Endothelial cell of umbilical vein (primary cell): ENCODE measurements around the gene ATP10B. TPM values are rescaled to one million over a fixed set of nuclear protein-coding genes. Genes with fewer than 3 reads are reported as not detected.

Source experiments
- BruUV-seq: library from RNA; stranded (reverse); fragments of 400-500 nt; replicated peaks from 2 replicates; lab custom pipeline; 2021; lab: Mats Ljungman, UMichigan
- CTCF ChIA-PET: fragments of 300-600, 350-600 bp; sonication (Branson Sonifier 250); formaldehyde crosslinking; loops from one replicate; lab custom pipeline; 2021; ENCODE audit warnings: antibody characterized with exemption, inconsistent platforms; lab: Charles Lee
- POLR2A ChIA-PET: fragments of 300-600, 350-600 bp; sonication (Branson Sonifier 250); formaldehyde crosslinking; loops from one replicate; lab custom pipeline; 2021; ENCODE audit warnings: antibody characterized with exemption, inconsistent platforms; lab: Charles Lee
- DNase-seq: peaks from one replicate; pipeline ENCODE4 v3.0.0-alpha.2; 2011; ENCODE audit warnings: low read depth, low spot score
- FAIRE-seq: peaks from 2 replicates; lab custom pipeline; 2011; peaks lifted over from hg19 to GRCh38; lab: Jason Lieb, UNC
- H2AFZ ChIP-seq: 2 replicates; pipeline ENCODE4 v1.6.0; 2012; ENCODE audit warnings: low read depth, low read length, control low read depth, inconsistent platforms
- H3K27ac ChIP-seq: 2 replicates; pipeline ENCODE4 v1.5.1; 2011; ENCODE audit warnings: low read depth, mild to moderate bottlenecking, control low read depth, low read length, moderate library complexity; ENCODE audit not compliant: insufficient read depth
- H3K27me3 ChIP-seq, 2 experiments: 2 replicates each; pipeline versions ENCODE4 v1.6.0 to v1.6.1; 2011; ENCODE audit warnings: low read length in 2 of 2, mixed read lengths in 1 of 2; ENCODE audit not compliant: control insufficient read depth in 2 of 2, insufficient read depth in 2 of 2
- H3K36me3 ChIP-seq, 2 experiments: 2 replicates in 1 of 2; 3 replicates in 1 of 2; pipeline ENCODE4 v1.5.1; 2011; ENCODE audit warnings: low read length in 2 of 2, mild to moderate bottlenecking in 1 of 2, moderate library complexity in 1 of 2; ENCODE audit not compliant: control insufficient read depth in 2 of 2, insufficient read depth in 2 of 2; ENCODE audit errors: extremely low read depth in 1 of 2
- H3K4me1 ChIP-seq: 3 replicates; pipeline ENCODE4 v1.5.1; 2011; ENCODE audit warnings: mild to moderate bottlenecking, low read length; ENCODE audit not compliant: control insufficient read depth, insufficient read depth; ENCODE audit errors: extremely low read depth
- H3K4me2 ChIP-seq: 2 replicates; pipeline ENCODE4 v1.6.1; 2011; ENCODE audit warnings: low read length, control low read depth, mixed read lengths; ENCODE audit not compliant: insufficient read depth
- H3K4me3 ChIP-seq, 3 experiments: fragments of 200-600 bp in 1 of 3; sonication (generic), shearing (Covaris generic) in 1 of 3; replicated peaks in 1 of 3; 2 replicates each; pipeline ENCODE4 v1.5.1; 2011 to 2016; ENCODE audit warnings: control low read depth in 3 of 3, low read length in 3 of 3, mild to moderate bottlenecking in 2 of 3, inconsistent platforms in 1 of 3, low read depth in 1 of 3, moderate library complexity in 1 of 3; ENCODE audit not compliant: insufficient read depth in 1 of 3
- H3K79me2 ChIP-seq: 2 replicates; pipeline ENCODE4 v1.6.0; 2012; ENCODE audit warnings: low read length, inconsistent platforms; ENCODE audit not compliant: control insufficient read depth, insufficient read depth
- H3K9ac ChIP-seq: replicated peaks from 2 replicates; pipeline ENCODE3; 2011; ENCODE audit warnings: low read length, control low read depth; ENCODE audit not compliant: insufficient read depth; ENCODE audit errors: extremely low read depth
- H3K9me1 ChIP-seq: replicated peaks from 3 replicates; pipeline ENCODE4 v1.6.0; 2011; ENCODE audit warnings: mild to moderate bottlenecking, low read length; ENCODE audit not compliant: control insufficient read depth, insufficient read depth; ENCODE audit errors: extremely low read depth
- H3K9me3 ChIP-seq: replicated peaks from 2 replicates; pipeline ENCODE4 v1.5.1; 2012; ENCODE audit warnings: low read length, inconsistent platforms; ENCODE audit not compliant: control insufficient read depth, insufficient read depth
- H4K20me1 ChIP-seq: replicated peaks from 2 replicates; pipeline ENCODE3; 2011; ENCODE audit warnings: mild to moderate bottlenecking, low read length; ENCODE audit not compliant: control insufficient read depth, insufficient read depth; ENCODE audit errors: extremely low read depth
- EZH2 ChIP-seq: IDR thresholded peaks from 2 replicates; pipeline ENCODE4 v1.6.1; 2012; ENCODE audit warnings: borderline replicate concordance, low read depth, mild to moderate bottlenecking, moderate library complexity, low read length, inconsistent platforms; ENCODE audit not compliant: severe bottlenecking
- FOS ChIP-seq: IDR thresholded peaks from 2 replicates; pipeline ENCODE4 v1.6.1; 2011; ENCODE audit warnings: mild to moderate bottlenecking, low read length, moderate library complexity, borderline replicate concordance; ENCODE audit not compliant: insufficient read depth
- GATA2 ChIP-seq: IDR thresholded peaks from 2 replicates; pipeline ENCODE4 v1.7.0; 2011; ENCODE audit warnings: low read depth, mild to moderate bottlenecking, moderate library complexity, mixed read lengths, low read length; ENCODE audit not compliant: insufficient read length, insufficient read depth
- JUN ChIP-seq: IDR thresholded peaks from 2 replicates; pipeline ENCODE4 v1.6.1; 2011; ENCODE audit warnings: borderline replicate concordance, low read depth; ENCODE audit not compliant: insufficient read length, insufficient read depth
- MAX ChIP-seq: IDR thresholded peaks from 2 replicates; pipeline ENCODE4 v1.6.1; 2011; ENCODE audit not compliant: insufficient read depth, insufficient read length
- MYC ChIP-seq: IDR thresholded peaks from one replicate; pipeline ENCODE4 v1.6.1; 2011; ENCODE audit warnings: mild to moderate bottlenecking, low read depth, low read length
- POLR2A ChIP-seq: IDR thresholded peaks from 2 replicates; pipeline ENCODE4 v1.6.1; 2012; ENCODE audit warnings: low read depth, mild to moderate bottlenecking, control low read depth, low read length
- POLR2AphosphoS5 ChIP-seq: IDR thresholded peaks from 2 replicates; pipeline ENCODE4 v1.6.1; 2012; ENCODE audit warnings: low read depth, mild to moderate bottlenecking, control low read depth, low read length, moderate library complexity; ENCODE audit not compliant: insufficient read depth
- dilution Hi-C: fragments of 300-500 bp; cut with MboI; formaldehyde crosslinking; loops from one replicate; pipeline ENCODE4 v1.15.0; 2019; ENCODE audit warnings: low sequenced_read_pairs; ENCODE audit not compliant: extremely low pct_ligation_motif_present
- intact Hi-C: fragments of 100-400 bp; cut with micrococcal nuclease; formaldehyde crosslinking; loops from one replicate; pipeline ENCODE4 v1.10.0; 2022
- polyA plus RNA-seq, 4 experiments: library from polyadenylated mRNA; depleted of rRNA in 3 of 4; stranded (reverse) in 3 of 4; unstranded in 1 of 4; fragments of >200 nt; gene quantifications; 2 replicates each; pipeline versions ENCODE4 v1.2.1 to v1.2.3, GENCODE V29; 2011 to 2012; ENCODE audit warnings: missing spikeins in 1 of 4
- total RNA-seq: library from RNA; stranded (reverse); gene quantifications from 2 replicates; pipeline ENCODE4 v1.2.3, GENCODE V29; 2021
- TF ChIP-seq, protein P1 (sequence below), 2 donors: IDR thresholded peaks; 1 replicate in 1 of 2; 2 replicates in 1 of 2; pipeline ENCODE4 v1.5.1; 2011; ENCODE audit warnings: low read length in 2 of 2, mild to moderate bottlenecking in 2 of 2, moderate library complexity in 2 of 2, control low read depth in 1 of 2, inconsistent platforms in 1 of 2, low read depth in 1 of 2; ENCODE audit not compliant: insufficient read depth in 1 of 2; ENCODE audit errors: extremely low read depth in 1 of 2

The ATP10B gene
- total and polyA plus RNA-seq, 2 donors (not counting 3 experiments of a cell fraction or from before 2014, with no cell fraction given) = not detected

DNA sequence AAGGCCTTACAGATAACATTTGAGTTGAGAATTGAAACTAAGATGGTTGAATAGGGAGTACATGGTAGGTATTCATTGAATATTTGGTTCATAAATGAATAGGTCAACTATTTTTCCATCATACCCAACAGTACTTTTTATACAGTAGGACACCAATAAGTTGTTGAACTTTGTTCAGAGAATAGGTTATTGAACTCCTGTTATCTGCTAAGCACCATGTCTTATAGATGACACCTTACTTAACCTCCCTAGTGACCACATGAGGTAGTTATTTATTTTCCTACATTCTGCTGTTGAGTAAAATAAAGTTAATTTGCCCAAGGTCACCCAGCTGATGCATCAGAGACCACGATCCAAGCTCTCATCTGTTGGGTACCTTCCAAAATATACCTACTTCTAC, 49.6 kb upstream of the ATP10B start:
- Histone ChIP-seq H3K4me2 (no peak overlapping the region), H2AFZ (no peak overlapping the region), H3K9me1 (no peaks in the 10 kb centered on the region), H4K20me1 (no peaks in the 10 kb centered on the region), H3K27me3 (no peaks in the 10 kb centered on the region), H3K4me1 (no peaks in the 10 kb centered on the region), H3K9me3 (no peaks in the 10 kb centered on the region), H3K79me2 (no peaks in the 10 kb centered on the region), H3K4me3 (no peak overlapping the region), H3K36me3 (no peaks in the 10 kb centered on the region), H3K9ac (no peak overlapping the region), H3K27ac (no peak overlapping the region)
- TF ChIP-seq POLR2AphosphoS5 (no peak), MYC (no peak), POLR2A (no peak), EZH2 (no peak), JUN (no peak), GATA2 (no peak), FOS (no peak), MAX (no peak)
- TF ChIP-seq, protein P1, sequence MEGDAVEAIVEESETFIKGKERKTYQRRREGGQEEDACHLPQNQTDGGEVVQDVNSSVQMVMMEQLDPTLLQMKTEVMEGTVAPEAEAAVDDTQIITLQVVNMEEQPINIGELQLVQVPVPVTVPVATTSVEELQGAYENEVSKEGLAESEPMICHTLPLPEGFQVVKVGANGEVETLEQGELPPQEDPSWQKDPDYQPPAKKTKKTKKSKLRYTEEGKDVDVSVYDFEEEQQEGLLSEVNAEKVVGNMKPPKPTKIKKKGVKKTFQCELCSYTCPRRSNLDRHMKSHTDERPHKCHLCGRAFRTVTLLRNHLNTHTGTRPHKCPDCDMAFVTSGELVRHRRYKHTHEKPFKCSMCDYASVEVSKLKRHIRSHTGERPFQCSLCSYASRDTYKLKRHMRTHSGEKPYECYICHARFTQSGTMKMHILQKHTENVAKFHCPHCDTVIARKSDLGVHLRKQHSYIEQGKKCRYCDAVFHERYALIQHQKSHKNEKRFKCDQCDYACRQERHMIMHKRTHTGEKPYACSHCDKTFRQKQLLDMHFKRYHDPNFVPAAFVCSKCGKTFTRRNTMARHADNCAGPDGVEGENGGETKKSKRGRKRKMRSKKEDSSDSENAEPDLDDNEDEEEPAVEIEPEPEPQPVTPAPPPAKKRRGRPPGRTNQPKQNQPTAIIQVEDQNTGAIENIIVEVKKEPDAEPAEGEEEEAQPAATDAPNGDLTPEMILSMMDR (IDR thresholded peaks at IDR 0.05; ENCODE audit: extremely low read depth in 1 of 2, insufficient read depth in 1 of 2, low read depth in 1 of 2, low read length in 2 of 2) = no peak
- FAIRE-seq (no peak), DNase-seq (no peak)
- intact Hi-C loops (no loop called here), dilution Hi-C loops (no loop called here)
- ChIA-PET POLR2A (no interaction called here), CTCF (no interaction called here)
- no TSS peak for BruUV-seq
